WTC11 (cell line): ENCODE data around the gene WDR31.

Source experiments
- CREB1 ChIP-seq: sonication (generic); formaldehyde crosslinking; IDR thresholded peaks from 2 replicates; pipeline ENCODE4 v1.8.0; 2023; ENCODE audit warnings: mild to moderate bottlenecking, missing genetic modification reagents
- JUN ChIP-seq: sonication (generic); formaldehyde crosslinking; IDR thresholded peaks from 2 replicates; pipeline ENCODE4 v1.8.0; 2023; ENCODE audit warnings: mild to moderate bottlenecking, missing genetic modification reagents
- NFE2L1 ChIP-seq: sonication (generic); formaldehyde crosslinking; IDR thresholded peaks from 2 replicates; pipeline ENCODE4 v1.8.1; 2023; ENCODE audit warnings: missing genetic modification reagents
- TCF7 ChIP-seq: sonication (generic); formaldehyde crosslinking; IDR thresholded peaks from 2 replicates; pipeline ENCODE4 v1.8.0; 2022; ENCODE audit warnings: mild to moderate bottlenecking, low read depth, missing genetic modification reagents, moderate library complexity
- ZNF121 ChIP-seq: sonication (generic); formaldehyde crosslinking; IDR thresholded peaks from 2 replicates; pipeline ENCODE4 v1.8.0; 2023; ENCODE audit warnings: missing genetic modification reagents
- TF ChIP-seq, protein P1 (sequence below): fragments of 200-600 bp; IDR thresholded peaks from 2 replicates; pipeline ENCODE4 v1.8.0; 2022; ENCODE audit warnings: antibody characterized with exemption

DNA sequence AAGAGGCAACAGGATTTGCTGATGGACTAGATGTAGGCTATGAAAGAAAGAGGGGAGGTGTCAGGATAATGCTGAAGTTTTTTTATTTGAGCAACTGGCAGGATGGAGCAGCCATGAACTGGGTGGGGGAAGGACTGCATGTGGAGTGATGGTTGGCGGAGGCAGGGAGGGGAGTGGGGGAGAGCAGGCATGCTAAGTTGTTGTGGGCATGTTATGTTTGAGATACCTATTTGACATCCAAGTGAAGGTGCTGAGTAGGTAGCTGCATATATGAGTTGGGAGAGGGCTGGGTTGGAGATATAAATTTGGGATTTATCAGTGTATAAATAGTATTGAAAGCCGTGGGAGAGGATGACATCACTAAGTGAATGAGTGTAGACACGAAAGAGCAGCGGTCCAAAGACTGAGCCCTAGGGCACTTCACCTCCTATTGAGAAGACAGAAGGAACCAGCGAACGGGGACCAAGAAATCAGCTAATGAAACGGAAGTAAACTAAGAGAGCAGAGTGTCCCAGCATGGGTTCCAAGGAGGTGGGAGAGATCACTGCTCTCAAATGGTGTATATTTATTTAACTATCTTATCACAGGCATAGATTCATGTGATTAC lies 16.7 kb upstream of the WDR31 start:
- TF ChIP-seq NFE2L1, result no peak
- TF ChIP-seq CREB1 (CRISPR knock-in tag), result no peak
- TF ChIP-seq, protein P1, sequence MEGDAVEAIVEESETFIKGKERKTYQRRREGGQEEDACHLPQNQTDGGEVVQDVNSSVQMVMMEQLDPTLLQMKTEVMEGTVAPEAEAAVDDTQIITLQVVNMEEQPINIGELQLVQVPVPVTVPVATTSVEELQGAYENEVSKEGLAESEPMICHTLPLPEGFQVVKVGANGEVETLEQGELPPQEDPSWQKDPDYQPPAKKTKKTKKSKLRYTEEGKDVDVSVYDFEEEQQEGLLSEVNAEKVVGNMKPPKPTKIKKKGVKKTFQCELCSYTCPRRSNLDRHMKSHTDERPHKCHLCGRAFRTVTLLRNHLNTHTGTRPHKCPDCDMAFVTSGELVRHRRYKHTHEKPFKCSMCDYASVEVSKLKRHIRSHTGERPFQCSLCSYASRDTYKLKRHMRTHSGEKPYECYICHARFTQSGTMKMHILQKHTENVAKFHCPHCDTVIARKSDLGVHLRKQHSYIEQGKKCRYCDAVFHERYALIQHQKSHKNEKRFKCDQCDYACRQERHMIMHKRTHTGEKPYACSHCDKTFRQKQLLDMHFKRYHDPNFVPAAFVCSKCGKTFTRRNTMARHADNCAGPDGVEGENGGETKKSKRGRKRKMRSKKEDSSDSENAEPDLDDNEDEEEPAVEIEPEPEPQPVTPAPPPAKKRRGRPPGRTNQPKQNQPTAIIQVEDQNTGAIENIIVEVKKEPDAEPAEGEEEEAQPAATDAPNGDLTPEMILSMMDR, result no peak
- TF ChIP-seq TCF7 (CRISPR knock-in tag), result no peak
- TF ChIP-seq JUN (CRISPR knock-in tag), result no peak
- no peak for TF ChIP-seq ZNF121 (CRISPR knock-in tag)
